Esophagus squamous epithelium (tissue), 5 donors: ENCODE measurements around the gene NDEL1. TPM values are rescaled to one million over a fixed set of nuclear protein-coding genes. Genes with fewer than 3 reads are reported as not detected.

ENCODE experiments used
- DNase-seq: peaks from one replicate; lab custom pipeline; 2025; lab: John Stamatoyannopoulos, UW
- H3K27ac ChIP-seq, 4 donors: fragments of 200-600 bp; sonication (generic); one replicate each; pipeline ENCODE4 v1.5.1; 2016 to 2019; ENCODE audit warnings: mild to moderate bottlenecking in 1 of 4
- H3K27me3 ChIP-seq, 4 donors: fragments of 200-600 bp; sonication (generic); 1 replicate in 3 of 4; 2 replicates in 1 of 4; pipeline versions ENCODE4 v1.5.1 to v1.6.0; 2017 to 2021; ENCODE audit warnings: antibody characterized with exemption in 1 of 4
- H3K36me3 ChIP-seq, 3 donors: fragments of 200-600 bp; sonication (generic); one replicate each; pipeline ENCODE4 v1.5.1; 2016 to 2019
- H3K4me1 ChIP-seq, 3 donors: fragments of 200-600 bp; sonication (generic); one replicate each; pipeline ENCODE4 v1.5.1; 2017 to 2019
- H3K4me3 ChIP-seq, 4 donors: fragments of 200-600 bp; sonication (generic); 1 replicate in 3 of 4; 2 replicates in 1 of 4; pipeline ENCODE4 v1.5.1; 2016 to 2019; ENCODE audit warnings: mild to moderate bottlenecking in 2 of 4, moderate library complexity in 1 of 4
- H3K9me3 ChIP-seq, 3 donors: fragments of 200-600 bp; sonication (generic); one replicate each; pipeline ENCODE4 v1.5.1; 2016 to 2019
- POLR2A ChIP-seq, 4 donors: fragments of 450-650 bp; IDR thresholded peaks; one replicate each; pipeline ENCODE4 v1.6.1; 2017; ENCODE audit warnings: antibody characterized with exemption in 4 of 4, mild to moderate bottlenecking in 4 of 4, moderate library complexity in 3 of 4
- WGBS, 2 donors: methylation state at CpG; one replicate each; pipeline ENCODE4 v1.1.5; 2018; 5-methylcytosine and 5-hydroxymethylcytosine counted together
- intact Hi-C: fragments of 100-400 bp; cut with DNase I; formaldehyde crosslinking; loops from one replicate; pipeline ENCODE4 v1.15.0; 2022
- total RNA-seq, 4 donors: library from RNA; depleted of rRNA; stranded (reverse); fragments of >200 nt; gene quantifications; one replicate each; pipeline ENCODE4 v1.1.0, GENCODE V29; 2016
- TF ChIP-seq, protein P1 (sequence below), 6 experiments: fragments of 450-650 bp in 4 of 6; fragments of 200-600 bp in 2 of 6; sonication (generic) in 2 of 6; IDR thresholded peaks; one replicate each; pipeline ENCODE4 v1.5.1; 2016 to 2019; ENCODE audit warnings: antibody characterized with exemption in 6 of 6, mild to moderate bottlenecking in 4 of 6, moderate library complexity in 4 of 6
- donor health status: DM: yes; HTN: yes; CAD: no.

Gene NDEL1
- total RNA-seq, 4 donors from 2014 or later, result 67.5 to 107 (median 73.1) TPM

DNA sequence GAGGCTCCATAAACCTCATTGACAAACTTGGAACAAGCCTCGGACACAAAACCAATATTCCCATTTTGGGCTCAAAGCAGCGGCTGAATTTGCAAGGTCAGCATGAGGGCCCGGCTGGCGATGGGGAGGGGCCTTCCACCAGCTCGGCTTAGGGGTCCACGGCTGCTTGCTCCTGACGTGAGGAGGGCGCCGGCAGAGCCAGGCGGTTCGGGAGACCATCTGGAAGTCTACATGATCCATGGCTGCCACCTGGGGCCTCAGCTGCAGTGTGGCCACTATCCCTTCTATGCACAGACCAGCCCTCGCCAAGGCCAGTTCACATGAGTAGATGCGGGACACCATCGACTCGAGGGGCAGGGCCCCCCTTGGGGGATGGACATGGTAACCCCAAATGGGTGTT lies 39.1 kb downstream of the NDEL1 start:
- peaks cover 16 to 98% (median 44%) of the 10 kb centered on the region in 3 donors for H3K36me3 ChIP-seq
- intact Hi-C loops, result no loop called here
- no peaks in the 10 kb centered on the region for H3K9me3 ChIP-seq

DNA sequence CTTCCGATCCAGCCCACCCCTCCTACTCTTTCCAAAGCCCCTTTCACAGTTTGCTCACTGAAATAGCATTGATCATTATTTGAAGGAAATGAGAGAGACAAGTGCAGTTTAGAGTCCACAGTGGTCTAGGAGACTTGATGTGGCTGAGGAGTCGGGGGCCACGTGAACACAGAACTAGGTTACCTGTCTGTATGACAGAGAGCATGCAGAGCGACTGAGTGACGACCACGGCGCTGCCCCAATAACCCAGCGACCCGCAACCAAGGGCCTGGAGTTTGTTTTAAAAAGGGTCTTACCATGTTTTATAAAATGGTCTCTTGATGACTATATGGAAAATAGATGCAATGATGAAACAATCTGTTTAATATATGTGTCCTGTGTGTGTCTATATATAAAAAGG lies 39.5 kb downstream of the NDEL1 start:
- Histone ChIP-seq H3K36me3 (peaks cover 19 to 100% (median 44%) of the 10 kb centered on the region in 3 donors), H3K9me3 (no peaks in the 10 kb centered on the region), H3K4me3 (no peak overlapping the region), H3K27ac (no peak overlapping the region), H3K4me1 (peaks cover 0 to 28% (median 7%) of the 10 kb centered on the region in 3 donors), H3K27me3 (no peaks in the 10 kb centered on the region)
- 94 to 97% methylated on average over 8 to 9 of the region's 9 CpGs for WGBS, 2 donors
- intact Hi-C loops, result no loop called here
- DNase-seq, result no peak
- TF ChIP-seq, protein P1, sequence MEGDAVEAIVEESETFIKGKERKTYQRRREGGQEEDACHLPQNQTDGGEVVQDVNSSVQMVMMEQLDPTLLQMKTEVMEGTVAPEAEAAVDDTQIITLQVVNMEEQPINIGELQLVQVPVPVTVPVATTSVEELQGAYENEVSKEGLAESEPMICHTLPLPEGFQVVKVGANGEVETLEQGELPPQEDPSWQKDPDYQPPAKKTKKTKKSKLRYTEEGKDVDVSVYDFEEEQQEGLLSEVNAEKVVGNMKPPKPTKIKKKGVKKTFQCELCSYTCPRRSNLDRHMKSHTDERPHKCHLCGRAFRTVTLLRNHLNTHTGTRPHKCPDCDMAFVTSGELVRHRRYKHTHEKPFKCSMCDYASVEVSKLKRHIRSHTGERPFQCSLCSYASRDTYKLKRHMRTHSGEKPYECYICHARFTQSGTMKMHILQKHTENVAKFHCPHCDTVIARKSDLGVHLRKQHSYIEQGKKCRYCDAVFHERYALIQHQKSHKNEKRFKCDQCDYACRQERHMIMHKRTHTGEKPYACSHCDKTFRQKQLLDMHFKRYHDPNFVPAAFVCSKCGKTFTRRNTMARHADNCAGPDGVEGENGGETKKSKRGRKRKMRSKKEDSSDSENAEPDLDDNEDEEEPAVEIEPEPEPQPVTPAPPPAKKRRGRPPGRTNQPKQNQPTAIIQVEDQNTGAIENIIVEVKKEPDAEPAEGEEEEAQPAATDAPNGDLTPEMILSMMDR (IDR thresholded peaks at IDR 0.05), result no peak
- TF ChIP-seq POLR2A (IDR thresholded peaks at IDR 0.05), result no peak

More for the DNA sequence above, 39.1 kb downstream of the NDEL1 start:
- H3K27me3 ChIP-seq, result no peaks in the 10 kb centered on the region
- TF ChIP-seq, protein P1 (IDR thresholded peaks at IDR 0.05), result no peak
- no peak for TF ChIP-seq POLR2A (IDR thresholded peaks at IDR 0.05)
- H3K4me1 ChIP-seq, result peaks cover 0 to 28% (median 7%) of the 10 kb centered on the region in 3 donors
- 86 to 91% methylated on average over 12 to 13 of the region's 15 CpGs for whole genome bisulfite sequencing, 2 donors
- no peak overlapping the region for H3K4me3 ChIP-seq
- no peak overlapping the region for H3K27ac ChIP-seq
- no peak for DNase-seq

DNA sequence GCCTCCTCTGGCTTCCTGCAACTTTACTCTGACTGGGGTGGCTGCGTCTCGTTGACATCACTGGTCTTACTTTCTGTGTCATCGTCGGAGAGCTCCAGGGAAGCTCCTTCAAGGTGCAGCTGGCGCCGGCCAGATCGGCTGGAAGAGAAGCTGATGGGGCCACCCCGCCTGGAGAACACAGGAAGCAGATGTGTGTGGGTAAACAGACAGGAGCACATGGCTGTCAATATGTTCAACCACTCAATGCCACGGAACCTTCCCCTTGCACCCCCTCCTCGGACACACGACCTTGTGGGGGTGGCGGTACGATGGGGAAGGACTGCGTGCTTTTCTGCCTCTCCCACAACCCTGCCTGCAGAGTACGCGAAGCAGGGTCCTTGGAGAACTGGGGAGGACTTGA lies 40.1 kb downstream of the NDEL1 start:
- peaks cover 19 to 100% (median 44%) of the 10 kb centered on the region in 3 donors for H3K36me3 ChIP-seq
- no peak for TF ChIP-seq POLR2A (IDR thresholded peaks at IDR 0.05)
- TF ChIP-seq, protein P1 (IDR thresholded peaks at IDR 0.05), result no peak
- intact Hi-C loops, result no loop called here
- DNase-seq, result no peak
- peaks cover 0 to 27% (median 5%) of the 10 kb centered on the region in 3 donors for H3K4me1 ChIP-seq
- H3K4me3 ChIP-seq, result no peak overlapping the region
- no peaks in the 10 kb centered on the region for H3K9me3 ChIP-seq
- no peaks in the 10 kb centered on the region for H3K27me3 ChIP-seq
- 88 to 90% methylated on average over 2 to 11 of the region's 16 CpGs for WGBS, 2 donors
- H3K27ac ChIP-seq, result no peak overlapping the region

DNA sequence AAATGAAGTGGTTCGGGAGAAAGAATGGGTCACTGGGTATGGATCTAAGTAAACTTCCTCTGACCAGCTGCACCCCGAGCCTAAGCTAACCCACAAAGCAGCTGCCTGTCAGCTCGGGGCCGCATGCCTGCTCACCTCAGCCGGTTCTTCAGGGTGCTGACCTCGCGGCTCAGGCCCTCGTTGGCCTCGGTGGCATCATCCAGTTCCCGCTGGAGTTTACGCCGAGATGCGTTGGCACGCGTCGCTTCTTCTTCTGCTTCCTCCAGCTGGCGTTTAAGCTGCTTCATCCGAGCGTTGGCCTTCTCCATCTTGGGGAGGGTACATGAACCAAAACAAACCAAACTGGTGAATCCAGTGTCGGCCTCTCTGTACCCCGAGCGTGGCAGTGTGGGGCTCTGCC lies 41.1 kb downstream of the NDEL1 start:
- intact Hi-C loops, result no loop called here
- Histone ChIP-seq H3K4me1 (peaks cover 0 to 21% (median 5%) of the 10 kb centered on the region in 3 donors), H3K27me3 (no peaks in the 10 kb centered on the region), H3K4me3 (no peak overlapping the region), H3K9me3 (no peaks in the 10 kb centered on the region), H3K36me3 (peaks cover 19 to 100% (median 42%) of the 10 kb centered on the region in 3 donors), H3K27ac (no peak overlapping the region)
- no peak for DNase-seq
- TF ChIP-seq, protein P1 (IDR thresholded peaks at IDR 0.05), result no peak
- no peak for TF ChIP-seq POLR2A (IDR thresholded peaks at IDR 0.05)
- 89 to 92% methylated on average over 15 to 20 of the region's 22 CpGs for WGBS, 2 donors

DNA sequence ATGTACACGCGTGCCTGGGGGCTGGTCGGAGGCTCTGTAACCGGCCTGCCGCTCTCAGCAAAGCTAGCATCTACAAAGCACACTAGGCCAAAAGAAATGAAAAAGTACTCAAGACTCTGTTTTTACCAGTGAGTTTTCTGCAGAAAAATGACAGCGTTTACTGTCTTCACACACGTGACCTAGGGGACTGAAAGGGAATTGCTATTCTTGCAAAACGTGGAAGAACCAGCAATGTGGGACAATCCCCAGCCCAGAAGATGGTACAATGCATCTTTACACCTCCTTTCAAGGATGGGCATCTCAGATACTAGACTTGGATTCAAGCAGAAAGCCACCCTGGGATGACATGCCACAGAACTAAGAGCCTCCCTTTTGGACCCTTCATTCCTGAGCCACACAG lies 41.5 kb downstream of the NDEL1 start:
- no peak overlapping the region for H3K4me3 ChIP-seq
- no peak overlapping the region for H3K27ac ChIP-seq
- H3K27me3 ChIP-seq, result no peaks in the 10 kb centered on the region
- H3K4me1 ChIP-seq, result peaks cover 0 to 21% (median 5%) of the 10 kb centered on the region in 3 donors
- intact Hi-C loops, result no loop called here
- WGBS, 2 donors, result 81 to 86% methylated on average over 6 to 8 of the region's 8 CpGs
- H3K9me3 ChIP-seq, result no peaks in the 10 kb centered on the region
- no peak for TF ChIP-seq POLR2A (IDR thresholded peaks at IDR 0.05)
- TF ChIP-seq, protein P1 (IDR thresholded peaks at IDR 0.05), result no peak
- DNase-seq, result no peak
- peaks cover 19 to 100% (median 38%) of the 10 kb centered on the region in 3 donors for H3K36me3 ChIP-seq
